Common myeloid progenitor, CD34-positive (primary cell): Measurements from ENCODE around the gene POLR2A.
A peak's percentile ranks its signal among the peaks of the same experiment; 100 is the strongest.

Experiments
- CTCF ChIA-PET: fragments of 350-600 bp; sonication (Branson Sonifier 250); formaldehyde crosslinking; loops from one replicate; lab custom pipeline; 2021; ENCODE audit warnings: antibody characterized with exemption; lab: Charles Lee
- POLR2A ChIA-PET: fragments of 350-600 bp; sonication (Branson Sonifier 250); formaldehyde crosslinking; loops from one replicate; lab custom pipeline; 2021; ENCODE audit warnings: antibody characterized with exemption; lab: Charles Lee
- DNase-seq, 3 donors: peaks; one replicate each; pipeline versions ENCODE4 v3.0.0 to v3.0.0-alpha.2; 2013
- H3K27ac ChIP-seq, 2 experiments: 1 replicate in 1 of 2; 2 replicates in 1 of 2; pipeline ENCODE4 v1.7.0; 2013; ENCODE audit warnings: inconsistent platforms in 2 of 2, low read length in 2 of 2, mild to moderate bottlenecking in 2 of 2, low read depth in 1 of 2, moderate library complexity in 1 of 2; ENCODE audit not compliant: severe bottlenecking in 2 of 2, insufficient read depth in 1 of 2, poor library complexity in 1 of 2
- H3K27me3 ChIP-seq, 5 experiments: replicated peaks in 2 of 5; 1 replicate in 3 of 5; 2 replicates in 2 of 5; pipeline versions ENCODE4 v1.6.1 to v1.7.0; 2013; ENCODE audit warnings: low read length in 4 of 5, mild to moderate bottlenecking in 2 of 5, moderate library complexity in 2 of 5, inconsistent platforms in 1 of 5; ENCODE audit not compliant: insufficient read depth in 5 of 5, control insufficient read depth in 4 of 5
- H3K36me3 ChIP-seq, 4 experiments: 1 replicate in 2 of 4; 2 replicates in 2 of 4; pipeline versions ENCODE4 v1.6.1 to v1.7.0; 2013; ENCODE audit warnings: low read length in 3 of 4, control low read depth in 1 of 4, mild to moderate bottlenecking in 1 of 4; ENCODE audit not compliant: control insufficient read depth in 4 of 4, insufficient read depth in 4 of 4
- H3K4me1 ChIP-seq, 4 experiments: 1 replicate in 3 of 4; 2 replicates in 1 of 4; pipeline versions ENCODE4 v1.6.1 to v1.7.1; 2013; ENCODE audit warnings: low read length in 3 of 4, mild to moderate bottlenecking in 3 of 4, control low read depth in 1 of 4, inconsistent platforms in 1 of 4, moderate library complexity in 1 of 4; ENCODE audit not compliant: control insufficient read depth in 4 of 4, insufficient read depth in 4 of 4; ENCODE audit errors: control extremely low read depth in 1 of 4
- H3K4me3 ChIP-seq, 7 experiments: 1 replicate in 4 of 7; 2 replicates in 3 of 7; pipeline versions ENCODE4 v1.5.1 to v1.7.0; 2013; ENCODE audit warnings: mild to moderate bottlenecking in 7 of 7, low read length in 6 of 7, moderate library complexity in 6 of 7, inconsistent platforms in 2 of 7, low read depth in 2 of 7, control low read depth in 1 of 7; ENCODE audit not compliant: insufficient read depth in 4 of 7, control insufficient read depth in 1 of 7; ENCODE audit errors: extremely low read depth in 1 of 7
- H3K9me3 ChIP-seq, 5 experiments: 1 replicate in 4 of 5; 2 replicates in 1 of 5; pipeline versions ENCODE4 v1.6.1 to v1.7.1; 2013; ENCODE audit warnings: low read length in 4 of 5, mild to moderate bottlenecking in 2 of 5, inconsistent platforms in 1 of 5, low read depth in 1 of 5, moderate library complexity in 1 of 5; ENCODE audit not compliant: control insufficient read depth in 4 of 5, insufficient read depth in 2 of 5; ENCODE audit errors: control extremely low read depth in 1 of 5
- WGBS: methylation state at CpG from one replicate; pipeline ENCODE4 v1.1.5; 2013; ENCODE audit not compliant: insufficient coverage; 5-methylcytosine and 5-hydroxymethylcytosine counted together

POLR2A gene

DNA sequence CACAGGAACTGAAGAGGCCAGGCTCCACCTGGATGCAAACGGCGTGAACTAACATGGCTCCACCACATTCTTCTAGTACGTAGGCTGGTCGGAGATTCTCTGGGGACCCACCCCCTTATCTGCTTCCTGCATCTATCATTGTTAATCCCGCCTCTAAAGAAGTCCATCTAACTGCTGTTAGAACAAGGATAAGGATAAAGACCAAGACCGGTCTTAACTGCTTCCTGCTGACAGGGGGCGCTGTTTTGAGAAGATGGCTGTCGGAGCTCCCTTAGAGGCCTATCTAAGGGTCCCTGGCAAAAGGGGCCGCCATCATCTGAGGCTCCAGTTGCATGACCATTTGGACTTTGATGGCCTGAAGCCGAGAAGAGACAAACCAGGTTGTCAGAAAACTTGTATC lies 38.9 kb downstream of the POLR2A start:
- peak; percentile 57 to 79 (median 74) for DNase-seq
- CTCF ChIA-PET = interaction anchor here (2.7 to 18.4 kb wide), 2 partner anchors 9 to 30 kb away, joined by 20 to 515 read pairs; partner anchors contain the start of genes SENP3, TNFSF12 and TNFSF13
- no peak overlapping the region for H3K4me3 ChIP-seq
- H3K36me3 ChIP-seq = no peaks in the 10 kb centered on the region
- H3K4me1 ChIP-seq = peaks cover 0 to 3% (median 0%) of the 10 kb centered on the region in 4 experiments
- POLR2A ChIA-PET = interaction anchor here (1.5 kb wide), 1 partner anchor 37 kb away, joined by 5 read pairs; no protein-coding TSS in a partner anchor
- H3K27ac ChIP-seq = no peak overlapping the region
- WGBS = 44% methylated on average over 8 of the region's 10 CpGs
- H3K9me3 ChIP-seq = peaks cover 0 to 9% (median 2%) of the 10 kb centered on the region in 5 experiments
- no peaks in the 10 kb centered on the region for H3K27me3 ChIP-seq

DNA sequence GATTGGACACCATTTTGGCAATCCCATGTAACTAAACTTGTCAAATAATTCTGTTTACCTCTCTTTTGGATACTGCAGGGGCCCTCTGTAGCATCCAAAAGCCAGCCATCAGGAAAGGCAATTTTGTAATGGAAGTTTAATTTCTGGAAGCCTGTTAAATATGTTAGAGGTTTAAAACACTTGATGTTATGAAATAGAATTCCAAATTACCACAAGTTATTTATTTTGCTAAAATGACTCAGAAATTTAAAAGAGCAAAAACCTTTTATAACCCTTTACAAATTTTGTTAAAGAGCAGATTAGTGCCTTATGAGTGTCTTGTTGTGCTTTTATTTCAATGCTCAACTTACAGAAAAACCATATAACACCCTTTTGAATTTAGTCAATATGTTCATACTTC lies 44.7 kb downstream of the POLR2A start:
- ChIA-PET POLR2A (interaction anchor here (0.6 kb wide), 1 partner anchor 25 kb away, joined by 3 read pairs; no protein-coding TSS in a partner anchor), CTCF (interaction anchor here (4.7 kb wide), 1 partner anchor 14 kb away, joined by 22 read pairs; no protein-coding TSS in a partner anchor)
- no peak for DNase-seq
- Histone ChIP-seq H3K27ac (no peak overlapping the region), H3K36me3 (no peaks in the 10 kb centered on the region), H3K4me1 (no peaks in the 10 kb centered on the region), H3K27me3 (no peaks in the 10 kb centered on the region), H3K4me3 (no peak overlapping the region), H3K9me3 (peaks cover 1 to 28% (median 3%) of the 10 kb centered on the region in 5 experiments)

DNA sequence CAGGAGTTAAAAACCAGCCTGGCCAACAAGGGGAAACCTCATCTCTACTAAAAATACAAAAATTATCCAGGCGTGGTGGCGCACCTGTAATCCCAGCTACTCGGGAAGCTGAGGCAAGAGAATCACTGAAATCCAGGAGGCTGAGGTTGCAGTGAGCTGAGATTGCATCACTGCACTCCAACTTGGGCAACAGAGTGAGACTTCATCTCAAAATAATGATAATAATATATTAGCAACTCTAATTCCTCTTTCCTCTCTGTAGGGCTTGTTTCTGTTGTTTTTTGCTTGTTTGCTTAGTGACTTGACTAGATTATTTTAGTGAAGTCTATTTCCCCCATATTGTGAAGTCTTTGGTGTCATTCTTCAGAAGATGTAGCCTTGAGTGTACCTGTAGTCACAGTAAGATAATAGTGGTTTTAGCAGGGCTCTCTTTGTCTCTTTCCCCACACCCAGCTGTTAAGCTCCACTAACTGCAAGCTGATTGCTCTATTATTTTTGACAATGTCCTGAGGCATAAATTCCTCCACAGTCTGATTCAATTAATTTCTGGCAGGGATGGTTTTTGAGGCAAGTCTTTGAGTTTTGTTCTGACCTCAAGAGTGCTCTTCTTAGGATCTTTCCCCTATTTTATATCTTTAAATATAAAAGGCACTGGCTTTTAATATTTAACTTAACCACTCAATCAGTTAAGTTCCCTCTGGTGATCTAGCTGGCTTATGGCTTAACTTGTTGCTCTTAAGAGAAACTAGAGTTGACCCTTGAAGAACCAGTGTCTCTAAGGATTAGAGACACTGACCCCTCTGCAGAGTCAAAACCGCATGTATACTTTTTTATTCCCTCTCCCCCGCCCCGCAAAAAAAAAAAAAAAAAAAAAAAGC lies 46.1 kb downstream of the POLR2A start:
- Histone ChIP-seq H3K4me3 (no peak overlapping the region), H3K9me3 (peaks cover 1 to 28% (median 3%) of the 10 kb centered on the region in 5 experiments), H3K4me1 (no peaks in the 10 kb centered on the region), H3K36me3 (no peaks in the 10 kb centered on the region), H3K27me3 (no peaks in the 10 kb centered on the region), H3K27ac (no peak overlapping the region)
- ChIA-PET POLR2A (no interaction called here), CTCF (interaction anchor here (1.2 to 3.4 kb wide), 2 partner anchors 28 to 30 kb away, joined by 3 to 14 read pairs; partner anchors contain the start of gene TNFSF13)
- no peak for DNase-seq
- WGBS = no CpG with 5 or more reads among the region's 6 CpGs

DNA sequence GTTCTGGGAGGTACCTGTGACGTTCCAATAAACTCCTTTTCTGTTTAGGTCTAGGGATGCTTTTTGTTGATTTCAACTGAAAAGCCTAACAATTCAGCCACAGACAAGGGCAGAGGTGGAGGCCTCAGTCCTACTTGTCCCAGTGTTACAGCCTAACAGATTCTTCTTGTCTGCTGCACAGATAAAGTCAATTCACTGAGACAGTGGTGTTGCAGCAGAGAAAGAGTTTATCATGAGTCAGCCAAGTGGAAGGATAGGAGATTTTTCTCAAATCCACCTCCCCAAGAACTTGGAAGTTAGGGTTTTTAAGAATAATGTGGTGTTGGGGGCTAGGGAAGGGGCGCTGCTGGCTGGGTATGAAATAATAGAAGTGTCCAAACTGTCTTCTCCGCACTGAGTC lies 53.9 kb downstream of the POLR2A start:
- CTCF ChIA-PET = interaction anchor here (1.2 kb wide), 1 partner anchor 10 kb away, joined by 3 read pairs; no protein-coding TSS in a partner anchor
- no peak overlapping the region for H3K4me3 ChIP-seq
- DNase-seq = no peak

DNA sequence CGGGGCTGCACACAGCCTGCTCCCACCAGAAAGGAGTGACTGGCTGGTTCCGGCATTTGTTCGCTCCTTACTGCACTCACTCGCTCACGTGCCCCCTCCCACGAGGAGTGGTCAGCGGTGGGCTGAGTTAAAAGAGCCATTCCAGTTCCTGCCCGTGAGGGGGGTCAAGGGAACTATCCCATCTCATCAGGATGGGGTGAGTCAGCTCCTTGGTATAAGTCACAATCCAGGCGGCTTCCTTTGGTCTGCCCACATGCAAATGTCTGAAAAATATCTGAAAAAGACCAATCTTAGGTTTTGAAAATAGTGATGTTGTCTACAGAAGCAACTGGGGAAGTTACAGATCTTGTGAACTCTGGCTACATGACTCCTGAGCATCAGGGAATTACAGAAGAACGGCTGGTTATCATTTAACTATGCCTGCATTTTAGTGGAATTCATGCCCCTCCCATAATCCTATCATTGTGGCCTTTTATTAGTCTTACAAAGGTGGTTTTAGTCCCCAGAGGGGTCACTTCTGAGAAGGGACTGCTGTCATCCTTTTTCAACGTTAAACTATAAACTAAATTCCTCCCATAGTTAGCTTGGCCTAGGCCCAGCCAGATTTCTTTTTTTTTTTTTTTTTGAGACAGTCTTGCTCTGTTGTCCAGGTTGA lies 54.9 kb downstream of the POLR2A start:
- 87% methylated on average over 11 of the region's 11 CpGs for WGBS
- POLR2A ChIA-PET = no interaction called here
- Histone ChIP-seq H3K27ac (no peak overlapping the region), H3K36me3 (no peaks in the 10 kb centered on the region), H3K9me3 (peaks cover 0 to 11% (median 8%) of the 10 kb centered on the region in 5 experiments), H3K4me3 (no peak overlapping the region), H3K4me1 (no peaks in the 10 kb centered on the region), H3K27me3 (no peaks in the 10 kb centered on the region)
- CTCF ChIA-PET = interaction anchor here (1.2 kb wide), 1 partner anchor 11 kb away, joined by 3 read pairs; no protein-coding TSS in a partner anchor
- DNase-seq = no peak

More for the DNA sequence above, 53.9 kb downstream of the POLR2A start:
- Histone ChIP-seq H3K4me1 (no peaks in the 10 kb centered on the region), H3K36me3 (no peaks in the 10 kb centered on the region), H3K9me3 (peaks cover 0 to 11% (median 8%) of the 10 kb centered on the region in 5 experiments), H3K27ac (no peak overlapping the region), H3K27me3 (no peaks in the 10 kb centered on the region)
- POLR2A ChIA-PET = no interaction called here
- no CpG with 5 or more reads among the region's 3 CpGs for WGBS

DNA sequence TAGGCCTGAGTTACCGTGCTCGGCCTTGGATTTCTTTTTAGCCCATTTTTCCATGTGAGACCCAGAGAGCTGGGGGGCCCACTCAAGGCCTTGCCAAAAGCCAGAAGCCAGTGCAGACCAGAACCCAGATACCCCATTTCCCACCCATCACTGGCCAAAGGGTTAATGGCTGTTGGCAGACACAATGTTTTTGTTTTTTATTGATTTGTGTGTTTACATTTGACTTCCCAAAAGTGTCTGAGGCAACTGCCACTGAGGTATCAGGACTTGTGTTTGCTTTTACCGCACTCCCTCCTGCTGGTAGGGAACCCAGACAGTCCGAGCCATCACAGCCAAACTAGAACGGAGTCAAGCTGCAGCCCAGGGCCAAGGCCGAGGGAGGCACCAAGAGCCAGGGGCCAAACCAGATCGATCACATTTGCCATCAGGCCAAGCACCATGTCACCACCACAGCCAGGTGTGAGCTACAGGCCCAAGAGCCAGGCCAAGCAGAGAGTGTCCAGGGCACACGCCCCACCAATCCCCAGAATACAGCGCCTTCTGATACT lies 57.0 kb downstream of the POLR2A start:
- no peak for DNase-seq
- CTCF ChIA-PET = interaction anchor here (1.0 to 2.0 kb wide), 3 partner anchors 12 to 21 kb away, joined by 3 to 9 read pairs (median 3); no protein-coding TSS in a partner anchor
- WGBS = 99% methylated on average over 8 of the region's 9 CpGs
- Histone ChIP-seq H3K4me1 (no peaks in the 10 kb centered on the region), H3K4me3 (no peak overlapping the region), H3K27me3 (no peaks in the 10 kb centered on the region), H3K27ac (no peak overlapping the region), H3K36me3 (no peaks in the 10 kb centered on the region), H3K9me3 (peaks cover 0 to 11% (median 8%) of the 10 kb centered on the region in 5 experiments)
- POLR2A ChIA-PET = no interaction called here
